HG02981 (cell line): ENCODE data around the gene ZXDC.

ENCODE experiments used
- ATAC-seq: cut with Tn5 transposase; IDR thresholded peaks from one replicate; pipeline ENCODE4 v1.9.1; 2021; ENCODE audit warnings: mild to moderate bottlenecking, moderate library complexity; ENCODE audit not compliant: unreplicated experiment

ZXDC gene

DNA sequence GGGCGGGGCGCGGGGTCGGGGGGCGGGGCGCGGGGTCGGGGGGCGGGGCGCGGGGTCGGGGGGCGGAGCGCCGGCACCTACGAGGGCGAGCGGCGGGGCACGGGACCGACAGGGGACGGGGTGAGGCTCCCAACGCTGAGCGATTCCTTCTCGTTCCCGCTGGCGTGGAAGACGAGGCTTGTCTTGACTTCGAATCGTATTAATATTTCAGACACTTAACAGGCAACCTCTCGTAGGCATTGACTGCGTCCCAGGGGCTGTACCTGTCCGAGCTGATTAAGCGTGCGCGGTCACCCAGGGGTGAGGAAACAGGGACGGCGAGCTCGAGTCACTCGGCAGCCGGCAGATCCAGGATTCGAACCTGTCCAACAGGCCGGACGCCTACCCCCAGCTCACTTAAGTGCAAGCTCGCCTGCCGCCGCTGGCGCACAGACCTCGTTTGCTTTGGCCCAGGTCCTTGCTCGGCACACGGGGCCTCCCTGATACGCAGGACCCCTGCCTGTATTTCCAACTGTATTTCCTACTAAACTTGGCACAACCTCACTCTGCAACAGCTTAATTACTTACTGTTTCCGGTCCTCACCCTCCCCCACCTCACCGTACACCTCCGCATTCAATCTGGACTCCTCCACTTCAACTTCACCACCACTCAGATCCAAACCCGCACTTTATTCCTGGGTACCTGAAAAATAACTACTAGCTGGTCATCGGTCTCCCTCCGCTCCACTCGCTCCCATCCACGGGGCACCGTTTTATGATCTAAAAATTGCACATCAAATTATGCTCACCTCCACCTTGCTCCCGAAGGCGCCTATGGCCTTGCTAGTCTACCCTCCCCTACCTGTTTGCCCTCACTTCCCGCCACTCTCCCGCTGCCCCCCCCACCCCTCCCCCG, 722 bp upstream of the ZXDC start:
- peak; percentile 12 for ATAC-seq

DNA sequence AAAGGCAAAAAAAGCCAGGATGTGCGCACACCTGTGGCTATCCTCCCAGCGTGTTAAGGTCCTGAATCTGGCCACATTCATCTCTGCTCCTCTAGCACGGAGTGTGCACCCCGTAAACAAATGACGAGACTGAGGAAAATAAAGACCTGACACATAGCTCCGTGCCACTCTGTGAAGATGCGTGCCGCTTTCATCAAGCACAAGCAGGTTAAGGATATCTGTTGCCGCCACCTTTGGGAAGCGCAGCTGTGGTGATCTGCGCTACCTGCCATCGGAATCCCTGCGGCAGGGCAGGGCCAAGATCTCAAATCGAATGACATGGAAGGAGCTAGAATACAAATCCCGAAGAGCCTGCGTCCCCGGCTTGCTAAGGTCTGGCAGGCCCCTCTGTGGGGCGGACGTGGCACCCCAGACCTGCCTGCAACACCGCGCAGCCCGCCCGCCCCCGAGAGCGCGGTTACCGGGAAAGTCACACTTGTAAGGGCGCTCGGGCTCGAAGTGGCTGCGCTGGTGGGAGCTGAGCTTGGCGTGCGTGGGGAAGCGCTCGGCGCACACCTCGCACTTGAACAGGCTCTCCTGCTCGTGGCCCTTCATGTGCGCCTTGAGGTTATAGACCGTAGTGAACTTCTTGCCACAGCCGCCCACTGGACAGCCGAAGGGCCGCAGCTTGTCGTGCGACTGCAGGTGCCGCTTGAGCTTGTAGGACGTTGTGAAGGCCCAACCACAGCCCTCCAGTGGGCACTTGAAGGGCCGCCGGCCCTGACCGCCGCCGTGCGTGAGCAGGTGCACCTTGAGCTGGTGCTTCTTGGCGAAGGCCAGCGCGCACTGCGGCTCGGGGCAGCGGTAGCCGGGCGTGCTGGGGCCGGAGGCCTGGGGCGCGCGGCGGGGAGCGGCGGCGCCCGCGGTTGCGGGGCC, 936 bp downstream of the ZXDC start:
- peak; percentile 24 for ATAC-seq

DNA sequence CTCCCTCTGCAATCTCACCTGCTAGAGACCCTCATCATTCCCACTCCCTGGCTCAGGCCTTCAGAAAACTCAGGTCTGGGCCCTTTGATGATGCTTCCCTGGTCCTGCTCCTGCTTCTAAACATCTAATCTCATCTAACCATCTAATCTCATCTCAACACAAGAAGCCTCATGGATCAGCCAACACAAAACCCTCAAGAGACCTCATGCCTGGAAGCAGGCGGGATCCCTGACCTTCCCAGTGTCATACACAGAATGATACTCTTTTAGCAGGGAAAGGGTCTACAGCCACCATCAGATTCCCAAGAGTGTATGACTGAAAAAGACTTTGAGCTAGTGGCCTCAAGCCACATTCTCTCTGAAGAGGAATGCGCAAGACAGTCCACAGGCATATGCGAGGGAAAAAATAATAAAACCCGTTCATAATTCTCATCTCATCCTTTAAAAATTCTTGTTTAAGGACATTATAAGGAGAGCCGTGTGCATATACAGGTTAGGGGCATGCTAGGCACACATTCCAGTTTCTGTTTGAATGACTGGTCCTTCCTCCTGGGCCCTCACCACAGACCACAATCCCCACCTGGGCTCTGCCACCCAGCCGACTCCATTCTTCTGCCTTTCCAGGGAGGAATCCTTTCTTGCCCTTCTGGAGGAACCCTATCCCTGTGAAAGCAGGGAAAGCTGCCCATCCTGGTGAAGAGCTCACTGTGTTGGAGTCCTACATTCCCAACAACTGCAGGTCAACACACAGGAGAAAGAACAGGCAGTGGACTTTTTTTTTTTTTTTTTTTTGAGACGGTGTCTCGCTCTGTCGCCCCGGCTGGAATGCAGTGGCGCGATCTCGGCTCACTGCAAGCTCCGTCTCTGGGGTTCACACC, 2.2 kb downstream of the ZXDC start:
- ATAC-seq, result no peak

DNA sequence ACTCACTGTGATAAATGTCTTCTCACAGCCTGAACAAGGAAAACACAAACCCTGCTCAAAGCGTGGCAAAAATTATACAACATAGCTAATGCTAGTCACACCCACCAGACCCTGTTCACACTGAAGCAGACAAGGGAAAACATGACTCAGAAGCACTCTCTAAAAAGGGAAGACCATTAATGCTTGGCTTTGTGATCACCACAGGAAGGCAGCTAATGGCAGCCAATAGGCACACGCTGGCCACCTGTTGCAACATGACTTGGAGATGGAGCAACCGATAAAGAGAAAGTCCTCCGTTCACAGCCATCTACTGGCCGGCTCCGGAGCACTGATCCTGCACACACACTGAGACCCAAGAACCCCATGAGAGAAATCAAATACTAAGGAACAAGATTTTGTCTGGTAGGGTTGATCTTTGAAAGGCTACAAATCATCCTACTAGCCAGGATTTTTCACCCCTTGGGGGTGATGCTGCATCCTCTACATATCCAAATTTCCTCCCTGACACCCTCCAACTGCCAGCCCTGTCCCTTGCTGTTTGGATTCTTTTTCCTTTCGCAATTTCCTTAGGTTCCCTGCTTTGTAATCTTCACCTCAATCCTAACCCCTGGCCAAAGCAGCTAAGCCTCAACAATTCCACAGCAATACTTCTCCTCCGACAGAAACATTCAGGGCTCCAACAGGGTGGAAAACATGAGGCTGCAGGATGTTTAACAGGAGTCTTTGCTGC, 3.2 kb downstream of the ZXDC start:
- no peak for ATAC-seq

DNA sequence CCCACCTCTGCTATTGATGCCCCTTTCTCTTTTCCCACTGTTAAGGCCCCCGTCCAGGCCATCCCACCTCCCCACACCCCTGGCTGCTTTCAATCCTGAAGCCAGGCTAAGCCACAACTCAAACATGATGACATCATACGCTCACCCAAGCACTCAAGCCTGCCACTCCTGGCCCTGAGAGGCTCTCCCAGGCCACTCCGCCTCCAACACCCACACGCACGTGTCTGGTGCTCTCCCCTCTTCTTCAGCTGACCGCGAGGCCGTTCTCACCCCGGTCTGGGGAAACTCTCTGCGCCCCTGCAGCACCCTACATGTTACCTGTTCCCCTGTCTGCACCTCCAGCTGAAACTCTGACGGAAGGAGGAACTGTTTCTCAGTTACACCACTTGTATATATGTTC, 6.2 kb downstream of the ZXDC start:
- no peak for ATAC-seq

DNA sequence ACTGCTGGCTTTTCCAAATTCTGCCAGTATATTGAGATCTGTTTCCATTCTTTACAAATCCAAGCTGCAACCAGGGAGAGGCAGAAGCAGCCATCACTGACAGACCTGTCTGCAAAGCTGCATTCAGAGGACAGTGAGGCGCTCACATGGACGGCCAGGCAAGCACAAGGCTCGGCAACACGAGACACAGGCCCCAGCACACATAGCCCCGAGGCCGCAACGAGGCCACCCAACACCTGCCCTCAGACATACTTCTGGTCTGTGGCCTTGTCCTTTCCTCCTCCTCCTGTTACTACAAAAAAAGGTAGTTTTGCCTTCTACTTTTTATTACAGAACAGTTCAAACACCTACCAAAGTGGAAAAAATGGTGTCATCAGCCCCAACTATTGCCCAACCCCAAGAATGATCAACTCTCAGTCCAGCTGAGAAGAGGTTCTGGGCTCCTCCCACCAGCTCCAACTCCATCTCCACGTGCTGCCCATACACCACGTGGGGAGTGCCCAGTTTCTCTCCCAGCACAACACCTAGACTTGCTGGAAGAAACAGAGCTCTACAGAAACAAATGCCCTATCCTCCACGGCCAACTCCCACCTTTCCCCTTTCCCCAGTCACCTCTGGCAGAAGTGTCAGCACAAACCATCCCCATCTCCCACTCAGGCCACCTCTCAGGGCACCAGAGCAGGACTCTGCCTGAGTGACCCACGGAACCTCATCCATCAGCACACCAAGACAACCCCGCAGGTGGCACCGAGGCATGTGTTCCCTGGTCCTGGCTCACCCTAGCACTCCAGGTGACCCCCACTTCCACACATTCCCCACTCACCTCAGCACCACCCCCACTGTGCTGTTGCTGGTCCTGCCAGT, 7.4 kb downstream of the ZXDC start:
- ATAC-seq, result no peak

DNA sequence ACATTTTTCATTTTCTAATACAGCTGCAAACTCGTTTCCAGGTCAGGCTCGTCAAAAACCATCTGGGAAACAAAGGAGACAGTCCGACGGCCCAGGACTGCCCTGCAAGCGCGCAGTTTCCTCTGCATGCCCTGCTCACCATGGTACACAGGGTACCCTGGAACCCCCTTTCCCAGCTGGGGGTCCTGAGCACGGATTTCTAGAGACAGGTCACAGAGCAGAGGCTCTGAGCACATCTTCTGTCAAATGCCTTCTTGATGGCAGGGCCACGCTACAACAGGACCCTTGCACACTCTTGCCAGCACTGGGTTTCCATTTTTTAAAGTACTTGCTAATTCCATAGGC, 8.1 kb downstream of the ZXDC start:
- ATAC-seq, result no peak

DNA sequence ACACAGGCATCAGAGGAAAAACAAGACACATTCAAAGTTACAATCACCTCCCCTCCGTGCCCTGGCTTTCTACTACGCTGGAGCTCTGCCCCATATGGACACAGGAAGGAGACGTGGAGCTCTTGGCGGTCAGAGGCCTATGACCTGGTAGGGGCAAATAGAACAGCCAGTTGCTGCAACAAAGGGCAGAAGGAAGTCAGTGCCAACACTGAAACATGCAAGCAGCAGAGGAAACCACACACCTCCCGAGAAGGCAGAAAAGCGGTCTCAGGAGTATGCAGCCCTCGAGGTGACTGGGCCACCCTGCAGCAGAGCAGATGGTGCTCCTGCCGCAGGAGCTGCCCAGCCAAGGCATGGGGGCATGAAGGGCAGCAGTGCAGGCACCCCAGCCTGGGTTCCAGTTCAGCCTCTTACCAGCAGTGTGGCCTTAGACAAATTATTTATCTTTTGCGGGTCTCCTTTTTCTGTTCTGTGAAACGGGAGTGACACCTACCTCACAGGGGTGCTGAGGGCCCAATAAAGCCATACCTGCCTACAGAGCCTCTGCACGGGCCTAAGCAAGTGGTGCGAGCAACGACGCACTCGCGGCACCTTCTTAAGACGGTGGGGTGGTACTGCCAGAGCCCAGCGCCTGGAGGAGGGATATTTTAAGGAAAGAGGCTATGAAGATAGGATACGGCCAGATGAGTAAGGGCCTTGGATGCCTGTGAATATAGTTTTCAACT, 8.6 kb downstream of the ZXDC start:
- no peak for ATAC-seq

DNA sequence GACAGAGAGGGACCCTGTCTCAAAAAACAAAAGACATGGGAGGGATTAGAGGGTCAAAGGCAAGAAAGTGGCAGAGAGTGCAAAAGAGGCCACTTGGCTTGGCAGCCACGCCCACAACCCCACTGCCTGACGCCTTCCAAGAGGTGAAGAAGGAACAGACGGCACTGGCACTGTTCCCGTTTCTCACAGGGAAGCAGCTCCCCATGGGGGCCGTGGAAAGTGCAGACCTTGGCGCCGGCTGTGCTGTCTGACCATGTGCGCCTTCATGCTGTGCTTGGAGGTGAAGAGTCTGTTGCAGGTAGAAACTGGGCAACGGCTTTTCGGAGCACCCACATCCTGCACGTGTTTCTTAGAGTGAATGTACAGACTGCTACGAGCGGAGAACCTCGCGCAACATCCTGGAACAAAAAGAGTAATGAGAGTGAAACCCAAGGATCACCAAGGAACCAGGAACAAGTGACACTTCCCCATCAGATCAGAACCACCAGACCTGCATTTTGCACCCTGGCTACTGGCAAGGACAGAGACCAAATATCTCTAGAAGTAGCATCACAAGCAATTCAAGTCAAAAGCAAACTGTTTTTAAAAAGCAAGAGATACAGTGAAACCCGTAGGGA, 9.7 kb downstream of the ZXDC start:
- ATAC-seq, result no peak

DNA sequence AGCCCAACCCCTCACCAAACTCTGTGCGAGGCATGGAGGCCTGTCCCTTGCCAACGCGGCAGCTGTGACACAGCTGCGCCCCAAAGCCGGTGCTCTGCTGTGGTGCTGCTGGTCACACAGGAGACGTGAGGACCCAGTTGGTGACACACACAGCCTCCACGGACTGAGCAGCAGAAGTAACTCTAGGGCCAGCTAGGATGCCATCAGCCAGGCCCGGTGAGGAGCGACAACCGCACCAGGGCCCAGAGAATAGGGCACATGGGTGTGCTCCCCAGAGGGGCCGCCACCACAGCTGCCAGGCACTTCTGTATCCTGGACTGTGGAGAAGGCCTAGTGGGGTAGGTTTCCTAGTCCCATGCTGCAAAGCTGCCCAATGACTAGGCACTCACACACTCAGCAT, 10.7 kb downstream of the ZXDC start:
- ATAC-seq, result no peak

DNA sequence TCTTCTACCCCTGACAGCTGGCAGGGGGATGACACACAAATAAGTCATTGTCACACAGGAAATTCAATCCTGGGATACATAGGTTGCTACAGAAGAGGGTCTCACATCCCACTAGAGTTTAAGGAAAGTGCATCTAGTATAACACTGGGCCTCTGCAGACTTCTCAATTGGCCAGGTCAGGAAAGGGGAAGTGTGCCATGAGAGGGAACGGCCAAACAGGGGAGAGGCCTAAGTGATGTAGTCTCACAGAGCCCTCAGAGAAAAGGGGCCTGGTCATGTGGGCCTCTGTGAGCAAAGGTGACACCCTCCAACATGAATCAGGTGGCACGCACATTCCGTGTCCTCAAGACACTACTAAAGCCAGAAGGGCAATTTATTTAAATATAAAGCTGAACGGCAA, 11.2 kb downstream of the ZXDC start:
- no peak for ATAC-seq

DNA sequence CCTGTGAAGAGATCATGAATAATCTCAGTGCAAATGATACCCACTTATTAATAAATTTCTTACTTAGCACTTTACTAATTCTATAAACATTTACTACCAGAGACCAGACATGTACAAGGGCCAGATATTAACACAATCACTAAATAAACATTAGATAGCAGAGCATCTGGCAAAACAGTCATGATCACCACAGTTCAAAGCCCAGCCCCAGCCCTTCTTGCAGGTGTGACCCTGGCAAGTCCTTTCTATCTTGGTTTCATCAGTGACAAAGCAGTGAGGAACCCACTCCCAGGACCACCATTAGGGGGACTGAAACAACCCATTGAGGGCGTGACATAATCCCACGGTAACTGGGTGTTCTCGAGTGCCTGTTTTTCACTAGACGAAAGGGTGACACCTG, 11.6 kb downstream of the ZXDC start:
- no peak for ATAC-seq

DNA sequence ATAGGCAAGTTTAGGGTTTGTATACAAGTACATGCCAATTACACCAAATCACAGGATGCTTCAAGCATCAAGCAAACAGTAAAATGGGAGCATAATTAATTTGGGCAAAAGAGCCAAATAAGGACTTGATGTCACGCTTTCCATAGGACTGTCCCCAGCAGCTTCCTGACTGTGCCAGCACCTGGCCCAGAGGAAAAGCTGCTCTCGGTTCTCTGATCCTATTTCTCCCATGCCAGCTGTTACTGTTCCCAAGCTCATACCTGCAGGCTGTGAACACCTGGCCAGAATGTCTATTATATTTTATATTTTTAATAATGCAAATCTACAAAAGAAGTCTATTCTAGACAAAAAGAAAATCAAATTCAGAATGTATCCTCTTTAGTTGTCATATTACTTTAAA, 12.2 kb downstream of the ZXDC start:
- no peak for ATAC-seq

DNA sequence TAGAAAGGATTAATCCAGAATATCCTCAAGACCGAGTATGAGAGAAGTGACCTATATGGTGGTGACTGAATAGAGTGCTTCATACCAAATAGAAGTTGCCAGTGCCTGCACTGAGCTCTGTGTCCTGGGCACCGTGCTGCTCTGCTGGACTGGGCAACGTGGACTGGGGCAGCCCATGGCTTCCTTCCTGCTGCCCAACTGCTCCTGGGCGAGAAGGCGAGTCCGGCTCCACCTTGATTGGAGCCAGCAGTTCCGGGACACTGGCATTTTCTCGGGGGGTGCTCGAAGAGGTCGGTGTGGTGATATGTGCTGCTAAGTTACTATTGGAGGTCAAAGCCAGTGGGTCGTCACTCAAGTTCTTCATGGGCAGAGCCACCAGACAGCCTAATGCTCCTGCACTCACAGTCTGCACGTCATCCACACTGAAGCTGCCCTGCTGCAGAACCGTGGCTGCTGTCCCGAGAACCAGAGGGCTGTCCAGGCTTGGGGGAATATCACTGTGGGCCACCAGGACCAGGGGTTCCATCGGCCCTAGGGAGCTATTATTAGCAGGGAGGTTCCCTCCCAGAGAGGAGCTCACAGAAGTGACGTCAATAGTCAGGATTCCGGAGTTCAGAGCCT, 14.1 kb downstream of the ZXDC start:
- no peak for ATAC-seq

DNA sequence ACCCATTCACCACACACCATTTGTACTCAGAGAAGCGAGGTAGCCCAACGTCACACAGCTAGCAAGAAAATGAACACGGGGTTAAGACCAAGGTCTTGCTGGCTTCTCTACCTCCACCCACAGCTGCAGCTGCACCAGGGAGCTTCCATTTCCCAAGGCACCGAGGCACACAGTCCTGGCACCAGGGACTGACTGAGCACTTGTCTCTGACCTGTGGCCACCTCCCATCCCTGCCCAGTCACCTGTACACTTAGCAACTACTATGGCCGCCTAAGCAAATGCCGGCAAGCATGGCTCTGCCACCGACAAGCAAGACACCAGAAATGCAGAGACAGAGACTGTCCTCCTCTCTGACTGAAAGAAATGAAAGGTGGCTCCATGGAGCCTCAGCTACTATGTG, 15.3 kb downstream of the ZXDC start:
- no peak for ATAC-seq

DNA sequence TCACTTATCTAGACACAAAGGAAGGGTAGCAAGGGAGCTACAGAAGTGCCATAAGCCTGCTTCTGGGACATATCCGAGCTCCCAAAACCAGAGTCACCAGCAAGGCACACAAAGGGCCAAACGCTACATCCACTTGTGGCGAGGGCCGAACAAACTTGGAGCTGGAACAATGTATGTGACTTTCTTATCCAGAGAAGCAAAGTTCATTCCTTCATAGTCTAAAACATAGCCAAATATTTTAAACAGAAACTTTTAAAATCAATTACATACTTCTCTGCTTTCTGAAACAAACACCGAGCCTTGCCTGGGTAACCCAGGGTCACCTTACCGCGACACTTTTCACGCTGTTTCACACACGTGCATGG, 15.9 kb downstream of the ZXDC start:
- no peak for ATAC-seq

DNA sequence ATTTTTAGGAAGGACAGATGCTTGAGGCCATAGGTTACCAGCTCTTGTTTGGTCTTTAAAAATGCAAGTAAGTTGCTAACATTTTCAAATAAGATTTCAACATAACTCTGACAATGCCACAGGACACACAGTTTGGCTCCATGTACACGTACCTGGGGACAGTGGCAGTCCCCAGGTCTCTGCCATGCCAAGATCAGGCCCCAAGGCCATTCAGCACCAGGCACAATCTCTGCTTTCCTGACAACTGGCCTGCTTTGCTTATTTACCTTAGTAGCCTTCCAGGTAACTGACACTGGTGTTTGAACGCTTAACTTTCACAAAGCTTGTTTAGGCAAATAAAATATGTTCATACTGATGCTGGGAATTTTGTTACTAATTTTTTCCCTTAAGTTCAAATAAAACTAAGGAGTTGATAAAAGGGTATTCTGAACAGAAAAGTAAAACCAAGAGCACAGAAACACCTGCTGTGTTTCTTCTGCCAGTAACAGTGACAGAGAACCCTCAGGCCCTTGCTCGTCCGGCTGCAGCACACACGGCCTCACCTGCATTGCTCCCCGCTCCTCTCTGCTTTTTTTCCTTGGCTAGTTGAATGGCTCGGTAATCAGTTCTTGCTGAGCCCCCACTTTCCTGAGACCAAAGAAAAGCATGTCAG, 16.5 kb downstream of the ZXDC start:
- no peak for ATAC-seq
